Common myeloid progenitor, CD34-positive (primary cell): ENCODE measurements around the gene OTOGL.
A peak's percentile ranks its signal among the peaks of the same experiment; 100 is the strongest.

Experiments
- CTCF ChIA-PET: fragments of 350-600 bp; sonication (Branson Sonifier 250); formaldehyde crosslinking; loops from one replicate; lab custom pipeline; 2021; ENCODE audit warnings: antibody characterized with exemption; lab: Charles Lee
- POLR2A ChIA-PET: fragments of 350-600 bp; sonication (Branson Sonifier 250); formaldehyde crosslinking; loops from one replicate; lab custom pipeline; 2021; ENCODE audit warnings: antibody characterized with exemption; lab: Charles Lee
- DNase-seq, 3 donors: peaks; one replicate each; pipeline versions ENCODE4 v3.0.0 to v3.0.0-alpha.2; 2013
- H3K27ac ChIP-seq, 2 experiments: 1 replicate in 1 of 2; 2 replicates in 1 of 2; pipeline ENCODE4 v1.7.0; 2013; ENCODE audit warnings: inconsistent platforms in 2 of 2, low read length in 2 of 2, mild to moderate bottlenecking in 2 of 2, low read depth in 1 of 2, moderate library complexity in 1 of 2; ENCODE audit not compliant: severe bottlenecking in 2 of 2, insufficient read depth in 1 of 2, poor library complexity in 1 of 2
- H3K27me3 ChIP-seq, 5 experiments: replicated peaks in 2 of 5; 1 replicate in 3 of 5; 2 replicates in 2 of 5; pipeline versions ENCODE4 v1.6.1 to v1.7.0; 2013; ENCODE audit warnings: low read length in 4 of 5, mild to moderate bottlenecking in 2 of 5, moderate library complexity in 2 of 5, inconsistent platforms in 1 of 5; ENCODE audit not compliant: insufficient read depth in 5 of 5, control insufficient read depth in 4 of 5
- H3K36me3 ChIP-seq, 4 experiments: 1 replicate in 2 of 4; 2 replicates in 2 of 4; pipeline versions ENCODE4 v1.6.1 to v1.7.0; 2013; ENCODE audit warnings: low read length in 3 of 4, control low read depth in 1 of 4, mild to moderate bottlenecking in 1 of 4; ENCODE audit not compliant: control insufficient read depth in 4 of 4, insufficient read depth in 4 of 4
- H3K4me1 ChIP-seq, 4 experiments: 1 replicate in 3 of 4; 2 replicates in 1 of 4; pipeline versions ENCODE4 v1.6.1 to v1.7.1; 2013; ENCODE audit warnings: low read length in 3 of 4, mild to moderate bottlenecking in 3 of 4, control low read depth in 1 of 4, inconsistent platforms in 1 of 4, moderate library complexity in 1 of 4; ENCODE audit not compliant: control insufficient read depth in 4 of 4, insufficient read depth in 4 of 4; ENCODE audit errors: control extremely low read depth in 1 of 4
- H3K4me3 ChIP-seq, 7 experiments: 1 replicate in 4 of 7; 2 replicates in 3 of 7; pipeline versions ENCODE4 v1.5.1 to v1.7.0; 2013; ENCODE audit warnings: mild to moderate bottlenecking in 7 of 7, low read length in 6 of 7, moderate library complexity in 6 of 7, inconsistent platforms in 2 of 7, low read depth in 2 of 7, control low read depth in 1 of 7; ENCODE audit not compliant: insufficient read depth in 4 of 7, control insufficient read depth in 1 of 7; ENCODE audit errors: extremely low read depth in 1 of 7
- H3K9me3 ChIP-seq, 5 experiments: 1 replicate in 4 of 5; 2 replicates in 1 of 5; pipeline versions ENCODE4 v1.6.1 to v1.7.1; 2013; ENCODE audit warnings: low read length in 4 of 5, mild to moderate bottlenecking in 2 of 5, inconsistent platforms in 1 of 5, low read depth in 1 of 5, moderate library complexity in 1 of 5; ENCODE audit not compliant: control insufficient read depth in 4 of 5, insufficient read depth in 2 of 5; ENCODE audit errors: control extremely low read depth in 1 of 5
- WGBS: methylation state at CpG from one replicate; pipeline ENCODE4 v1.1.5; 2013; ENCODE audit not compliant: insufficient coverage; 5-methylcytosine and 5-hydroxymethylcytosine counted together

OTOGL gene

DNA sequence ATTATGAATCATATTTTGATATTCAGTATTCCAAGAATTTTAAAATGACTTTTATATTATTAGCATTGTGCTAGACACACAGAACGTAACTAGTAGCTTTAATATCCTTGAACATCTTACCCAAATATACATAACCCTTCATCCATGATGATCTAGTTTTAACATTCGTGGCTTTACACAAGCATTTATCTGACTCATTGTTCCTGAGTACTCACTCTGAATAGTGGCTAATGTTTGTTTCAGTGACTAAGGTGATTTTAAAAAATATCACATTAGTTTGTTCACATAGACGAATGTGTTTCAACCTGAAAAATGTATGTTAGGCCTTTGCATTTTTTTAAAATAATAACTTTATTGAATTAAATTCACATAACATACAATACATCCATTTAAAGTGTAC, 264.7 kb downstream of the OTOGL start:
- H3K27ac ChIP-seq = no peak overlapping the region
- CTCF ChIA-PET = no interaction called here
- no peaks in the 10 kb centered on the region for H3K27me3 ChIP-seq
- POLR2A ChIA-PET = interaction anchor here (0.6 kb wide), 1 partner anchor 12 kb away, joined by 3 read pairs; no protein-coding TSS in a partner anchor
- H3K4me1 ChIP-seq = no peaks in the 10 kb centered on the region
- no peak for DNase-seq
- no peaks in the 10 kb centered on the region for H3K36me3 ChIP-seq
- H3K9me3 ChIP-seq = peaks cover 0 to 3% (median 0%) of the 10 kb centered on the region in 5 experiments
- no CpG with 5 or more reads among the region's 3 CpGs for WGBS
- no peak overlapping the region for H3K4me3 ChIP-seq

DNA sequence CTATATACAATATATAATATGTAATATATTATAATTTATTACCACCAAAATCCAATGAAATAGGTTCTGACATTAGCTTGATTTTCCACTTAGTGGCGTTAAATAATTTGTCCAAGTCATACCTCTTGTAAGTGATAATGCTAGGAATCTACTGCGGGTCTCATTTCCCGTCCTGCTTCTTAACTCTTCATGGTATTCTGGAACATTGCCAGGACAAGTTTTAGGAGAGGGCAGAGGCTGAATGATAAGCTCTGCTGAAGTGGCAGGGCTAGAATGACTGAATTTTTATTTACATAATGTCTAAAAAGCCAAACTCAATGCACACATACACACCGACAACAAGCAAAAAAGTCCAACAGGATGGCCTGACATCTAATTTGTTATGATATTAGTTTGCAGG, 274.3 kb downstream of the OTOGL start:
- ChIA-PET CTCF (no interaction called here), POLR2A (interaction anchor here (0.7 kb wide), 1 partner anchor 23 kb away, joined by 3 read pairs; no protein-coding TSS in a partner anchor)
- Histone ChIP-seq H3K4me3 (no peak overlapping the region), H3K9me3 (no peaks in the 10 kb centered on the region), H3K36me3 (no peaks in the 10 kb centered on the region), H3K4me1 (no peaks in the 10 kb centered on the region), H3K27ac (no peak overlapping the region), H3K27me3 (no peaks in the 10 kb centered on the region)
- DNase-seq = no peak
- WGBS = 100% methylated on average over 3 of the region's 4 CpGs

DNA sequence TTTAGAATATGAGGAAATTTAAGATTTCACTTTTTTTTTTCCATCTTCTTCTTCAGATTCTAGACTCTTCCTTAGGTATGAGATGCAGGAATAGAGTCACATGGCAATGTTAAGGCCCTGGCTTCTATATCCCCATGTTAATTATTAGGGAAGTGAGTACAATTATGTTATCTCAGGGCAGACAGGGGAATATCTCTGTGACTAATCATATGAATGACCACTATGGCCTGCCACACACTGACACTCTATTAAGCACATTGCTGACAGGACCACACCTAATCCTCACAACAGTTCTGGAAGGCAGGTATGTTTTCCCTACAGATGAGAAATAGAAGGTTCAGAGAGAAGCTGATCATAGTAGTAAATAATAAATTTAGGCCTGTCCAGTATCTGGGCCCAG, 275.3 kb downstream of the OTOGL start:
- DNase-seq = no peak
- H3K4me3 ChIP-seq = no peak overlapping the region
- no peaks in the 10 kb centered on the region for H3K4me1 ChIP-seq
- POLR2A ChIA-PET = no interaction called here
- H3K27me3 ChIP-seq = no peaks in the 10 kb centered on the region
- H3K9me3 ChIP-seq = no peaks in the 10 kb centered on the region
- CTCF ChIA-PET = no interaction called here
- H3K36me3 ChIP-seq = no peaks in the 10 kb centered on the region
- no peak overlapping the region for H3K27ac ChIP-seq

DNA sequence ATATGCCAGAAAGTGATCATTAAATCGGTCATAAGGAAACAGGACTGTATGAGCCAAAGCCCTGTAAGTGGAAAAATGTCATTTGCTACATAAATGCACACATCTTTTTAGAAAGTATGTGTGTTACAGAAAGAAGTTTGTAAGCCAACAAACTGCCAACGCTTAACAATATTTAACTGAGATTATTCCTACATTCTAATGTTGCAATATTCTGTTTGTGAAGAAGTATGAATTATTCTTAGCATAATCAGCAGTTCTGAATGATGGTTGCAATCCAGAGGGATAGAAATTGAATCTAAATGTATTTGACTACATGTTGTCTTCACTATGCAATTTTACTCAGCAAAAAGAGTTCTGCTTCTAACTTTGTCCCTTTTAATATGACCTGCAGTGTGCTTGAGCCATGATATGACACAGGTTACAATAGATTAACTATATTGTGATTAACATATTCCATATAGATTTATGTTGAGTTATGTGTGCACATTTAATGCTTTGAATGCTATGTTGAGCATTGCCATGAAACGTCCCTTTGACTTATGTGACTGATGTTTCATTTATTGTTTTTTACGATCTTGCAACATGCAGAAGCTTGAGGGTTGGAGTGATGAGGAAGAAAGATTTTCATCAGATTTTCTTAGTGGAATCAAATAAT, 277.9 kb downstream of the OTOGL start:
- H3K27ac ChIP-seq = no peak overlapping the region
- CTCF ChIA-PET = no interaction called here
- WGBS = no CpG with 5 or more reads among the region's 4 CpGs

DNA sequence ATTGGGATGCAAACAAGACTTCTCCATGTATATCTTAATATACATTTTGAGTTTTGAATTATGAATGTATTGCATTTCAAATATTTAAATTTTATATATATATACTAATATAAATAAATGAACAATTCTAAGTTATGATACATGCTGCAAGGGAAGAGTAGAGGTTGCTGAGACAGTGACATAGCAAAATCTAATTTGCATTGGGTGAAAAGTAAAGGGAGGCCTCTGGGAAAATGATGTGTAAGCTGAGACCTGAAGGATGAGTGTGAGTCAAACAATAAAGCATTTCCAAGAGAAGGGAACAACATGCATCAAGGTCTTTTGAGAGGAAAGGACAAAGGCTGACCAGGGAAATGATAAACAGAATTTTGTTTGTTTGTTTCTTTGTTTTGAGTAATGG, 281.8 kb downstream of the OTOGL start:
- Histone ChIP-seq H3K27ac (no peak overlapping the region), H3K4me3 (no peak overlapping the region), H3K9me3 (no peaks in the 10 kb centered on the region), H3K36me3 (no peaks in the 10 kb centered on the region), H3K27me3 (no peaks in the 10 kb centered on the region), H3K4me1 (no peaks in the 10 kb centered on the region)
- DNase-seq = no peak
- CTCF ChIA-PET = no interaction called here
- POLR2A ChIA-PET = no interaction called here

More for the DNA sequence above, 277.9 kb downstream of the OTOGL start:
- H3K27me3 ChIP-seq = no peaks in the 10 kb centered on the region
- POLR2A ChIA-PET = no interaction called here
- no peaks in the 10 kb centered on the region for H3K36me3 ChIP-seq
- DNase-seq = no peak
- no peaks in the 10 kb centered on the region for H3K4me1 ChIP-seq
- H3K4me3 ChIP-seq = no peak overlapping the region
- no peaks in the 10 kb centered on the region for H3K9me3 ChIP-seq

DNA sequence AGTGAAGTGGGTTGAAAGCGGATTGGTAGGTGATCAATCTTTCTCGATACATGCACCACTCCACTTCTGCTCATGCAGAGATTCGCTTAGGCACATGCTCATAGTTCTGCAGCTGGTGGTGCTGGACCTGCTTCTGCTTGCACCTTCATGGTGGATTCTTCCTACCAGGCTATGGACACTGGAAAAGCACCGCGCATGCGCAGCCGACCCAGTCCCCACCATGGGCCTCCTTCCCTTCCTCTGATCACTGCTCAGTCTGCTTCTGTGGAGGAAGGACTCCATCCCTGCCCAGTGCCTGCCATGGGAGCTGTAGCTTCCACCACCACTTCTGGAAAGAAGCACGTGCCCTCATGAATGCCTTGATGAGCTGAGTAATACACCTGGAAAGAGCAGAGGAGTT, 282.9 kb downstream of the OTOGL start:
- no peaks in the 10 kb centered on the region for H3K4me1 ChIP-seq
- H3K27ac ChIP-seq = no peak overlapping the region
- CTCF ChIA-PET = no interaction called here
- POLR2A ChIA-PET = no interaction called here
- no peaks in the 10 kb centered on the region for H3K36me3 ChIP-seq
- WGBS = 96% methylated on average over 7 of the region's 8 CpGs
- H3K4me3 ChIP-seq = no peak overlapping the region
- no peak for DNase-seq
- no peaks in the 10 kb centered on the region for H3K9me3 ChIP-seq
- H3K27me3 ChIP-seq = no peaks in the 10 kb centered on the region

DNA sequence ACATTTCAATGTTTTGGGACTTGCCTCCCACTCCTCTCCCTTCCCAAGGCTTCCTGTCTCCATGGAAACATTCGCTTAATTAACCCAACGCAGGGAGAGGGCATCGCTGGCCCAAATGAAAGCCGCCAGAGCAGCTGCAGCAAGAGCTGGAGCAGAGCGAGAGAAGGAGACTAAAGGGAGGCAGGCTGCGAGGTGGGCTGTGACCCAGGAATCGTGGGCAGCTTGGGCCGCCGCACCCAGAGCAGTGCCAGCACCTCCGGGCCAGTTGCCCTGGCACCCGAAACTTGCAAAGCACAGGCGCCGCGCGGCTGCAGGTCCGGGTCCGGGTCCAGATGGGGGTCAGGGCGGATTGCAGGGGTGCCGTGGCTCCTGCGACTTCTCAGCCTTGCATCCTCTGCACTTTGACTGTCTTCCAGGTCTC, 301.2 kb downstream of the OTOGL start:
- no peak for DNase-seq
- ChIA-PET POLR2A (no interaction called here), CTCF (interaction anchor here (1.0 kb wide), 1 partner anchor 13 kb away, joined by 4 read pairs; no protein-coding TSS in a partner anchor)
- Histone ChIP-seq H3K9me3 (no peaks in the 10 kb centered on the region), H3K36me3 (no peaks in the 10 kb centered on the region), H3K27me3 (peaks cover 5 to 23% (median 9%) of the 10 kb centered on the region in 5 experiments), H3K4me3 (peak overlapping the region in 3 of 7 experiments; percentile 13 to 39 (median 22)), H3K4me1 (peaks cover 0 to 7% (median 1%) of the 10 kb centered on the region in 4 experiments), H3K27ac (no peak overlapping the region)
- WGBS = 39% methylated on average over 19 of the region's 20 CpGs
